OCI-LY7 (cell line): Measurements from ENCODE around the gene GPR87. TPM values are rescaled to one million over a fixed set of nuclear protein-coding genes. Genes with fewer than 3 reads are reported as not detected.

Experiments used
- BruUV-seq: library from RNA; stranded (reverse); fragments of 400-500 nt; replicated peaks from 2 replicates; lab custom pipeline; 2021; lab: Mats Ljungman, UMichigan
- CTCF ChIA-PET: fragments of 300-600 bp; sonication (Branson Sonifier 250); formaldehyde crosslinking; loops from one replicate; lab custom pipeline; 2022; ENCODE audit warnings: antibody characterized with exemption; ENCODE audit not compliant: unreplicated experiment; lab: Charles Lee
- POLR2A ChIA-PET: fragments of 300-600 bp; sonication (Branson Sonifier 250); formaldehyde crosslinking; loops from one replicate; lab custom pipeline; 2022; ENCODE audit warnings: antibody characterized with exemption; lab: Charles Lee
- DNase-seq: peaks from one replicate; pipeline ENCODE4 v3.0.0-alpha.2; 2015; ENCODE audit warnings: low spot score
- H2AFZ ChIP-seq: fragments of 200-600 bp; sonication (generic), shearing (Covaris generic); 2 replicates; pipeline ENCODE4 v1.6.1; 2014; ENCODE audit warnings: mild to moderate bottlenecking, antibody characterized with exemption, low read length, moderate library complexity
- H3K27ac ChIP-seq: fragments of 200-600 bp; sonication (generic); 2 replicates; pipeline ENCODE4 v1.5.1; 2014; ENCODE audit warnings: mixed run types, low read depth, mild to moderate bottlenecking, moderate library complexity, low read length, inconsistent platforms; ENCODE audit not compliant: poor library complexity, severe bottlenecking
- H3K36me3 ChIP-seq: fragments of 200-600 bp; sonication (generic); 2 replicates; pipeline ENCODE4 v1.6.1; 2014; ENCODE audit warnings: mild to moderate bottlenecking, antibody characterized with exemption, low read length, moderate library complexity, mixed read lengths; ENCODE audit not compliant: insufficient read depth
- H3K4me1 ChIP-seq: fragments of 200-600 bp; sonication (generic); 2 replicates; pipeline ENCODE4 v1.5.1; 2014; ENCODE audit warnings: mild to moderate bottlenecking, low read length; ENCODE audit not compliant: insufficient read depth, poor library complexity, severe bottlenecking
- H3K4me2 ChIP-seq: fragments of 200-600 bp; sonication (generic); 2 replicates; pipeline ENCODE4 v1.6.1; 2014; ENCODE audit warnings: mild to moderate bottlenecking, low read length
- H3K4me3 ChIP-seq: fragments of 200-600 bp; sonication (generic); 2 replicates; pipeline ENCODE4 v1.5.1; 2014; ENCODE audit warnings: mild to moderate bottlenecking, low read depth, low read length; ENCODE audit not compliant: poor library complexity, severe bottlenecking
- H3K79me2 ChIP-seq: fragments of 200-600 bp; sonication (generic); 2 replicates; pipeline ENCODE4 v1.6.1; 2016; ENCODE audit warnings: low read depth, mild to moderate bottlenecking, low read length, moderate library complexity, mixed read lengths; ENCODE audit not compliant: insufficient read depth
- H3K9me2 ChIP-seq: fragments of 200-600 bp; sonication (generic); 2 replicates; pipeline ENCODE4 v1.6.1; 2016; ENCODE audit warnings: mild to moderate bottlenecking, low read length, mixed read lengths; ENCODE audit not compliant: insufficient read depth
- H3K9me3 ChIP-seq: fragments of 200-600 bp; sonication (generic); 2 replicates; pipeline ENCODE4 v1.6.1; 2014; ENCODE audit warnings: mild to moderate bottlenecking, mixed run types, low read length, mixed read lengths
- H4K20me1 ChIP-seq: fragments of 200-600 bp; sonication (generic); 2 replicates; pipeline ENCODE4 v1.6.1; 2014; ENCODE audit warnings: mild to moderate bottlenecking, antibody characterized with exemption, low read length, moderate library complexity, mixed read lengths; ENCODE audit not compliant: insufficient read depth
- CTCF ChIP-seq: fragments of 200-600 bp; sonication (generic); conservative IDR thresholded peaks from 2 replicates; pipeline ENCODE4 v1.5.1; 2014; ENCODE audit warnings: mild to moderate bottlenecking, antibody characterized with exemption, low read length, moderate library complexity, mixed read lengths
- EZH2phosphoT487 ChIP-seq: fragments of 200-600 bp; sonication (generic); IDR thresholded peaks from 2 replicates; pipeline ENCODE4 v1.6.1; 2018; ENCODE audit warnings: low read depth, borderline replicate concordance, mild to moderate bottlenecking, mixed run types, antibody characterized with exemption, low read length, moderate library complexity, mixed read lengths
- intact Hi-C: fragments of 100-400 bp; cut with micrococcal nuclease; formaldehyde crosslinking; loops from one replicate; pipeline ENCODE4 v1.10.0; 2022; ENCODE audit not compliant: unreplicated experiment
- total RNA-seq, 2 experiments: library from RNA; depleted of rRNA in 1 of 2; stranded (reverse); fragments of >200 nt in 1 of 2; shearing (Covaris generic) in 1 of 2; gene quantifications; 2 replicates each; pipeline ENCODE4 v1.2.3, GENCODE V29; 2014 to 2022

The GPR87 gene
- total RNA-seq, 2 experiments from 2014 or later, result not detected

- CTCF ChIA-PET, result no interaction called here
- H3K4me2 ChIP-seq, result no peak overlapping the region
- H3K36me3 ChIP-seq, result no peaks in the 10 kb centered on the region
- DNase-seq, result no peak
- no peaks in the 10 kb centered on the region for H3K4me1 ChIP-seq
- H3K4me3 ChIP-seq, result no peak overlapping the region
- BruUV-seq, result no TSS peak
- intact Hi-C loops, result no loop called here
- POLR2A ChIA-PET, result interaction anchor here (0.7 kb wide), 1 partner anchor 163 kb away, joined by 3 read pairs; no protein-coding TSS in a partner anchor
- H4K20me1 ChIP-seq, result no peaks in the 10 kb centered on the region
- H3K9me3 ChIP-seq, result no peaks in the 10 kb centered on the region
- H3K9me2 ChIP-seq, result no peaks in the 10 kb centered on the region; the same call in 1 of the 2 replicates
- TF ChIP-seq EZH2phosphoT487 (no peak), CTCF (no peak)
- H3K79me2 ChIP-seq, result no peaks in the 10 kb centered on the region
- no peak overlapping the region for H2AFZ ChIP-seq
- H3K27ac ChIP-seq, result no peak overlapping the region
Measured at GRCh38 chr3:151309566-151309965, 7.1 kb downstream of the GPR87 start.

GRCh38 chr3:151307583-151308488 lies 8.8 kb downstream of the GPR87 start:
- H3K9me3 ChIP-seq, result no peaks in the 10 kb centered on the region
- H2AFZ ChIP-seq, result no peak overlapping the region
- H3K27ac ChIP-seq, result no peak overlapping the region
- CTCF ChIA-PET, result no interaction called here
- intact Hi-C loops, result no loop called here
- no peak overlapping the region for H3K4me3 ChIP-seq
- H3K4me2 ChIP-seq, result no peak overlapping the region
- no TSS peak for BruUV-seq
- TF ChIP-seq CTCF (no peak), EZH2phosphoT487 (no peak)
- H3K36me3 ChIP-seq, result no peaks in the 10 kb centered on the region
- no peak for DNase-seq
- POLR2A ChIA-PET, result interaction anchor here (0.6 to 2.1 kb wide), 3 partner anchors 15 to 27 kb away, joined by 3 to 5 read pairs (median 4); no protein-coding TSS in a partner anchor
- H3K79me2 ChIP-seq, result no peaks in the 10 kb centered on the region
- no peaks in the 10 kb centered on the region for H3K4me1 ChIP-seq
- H4K20me1 ChIP-seq, result no peaks in the 10 kb centered on the region
- no peaks in the 10 kb centered on the region; the same call in 1 of the 2 replicates for H3K9me2 ChIP-seq

GRCh38 chr3:151307131-151307530 lies 9.5 kb downstream of the GPR87 start:
- Histone ChIP-seq H3K79me2 (no peaks in the 10 kb centered on the region), H3K4me1 (no peaks in the 10 kb centered on the region), H3K9me3 (no peaks in the 10 kb centered on the region), H3K4me3 (no peak overlapping the region), H3K36me3 (no peaks in the 10 kb centered on the region), H3K9me2 (no peaks in the 10 kb centered on the region), H3K4me2 (no peak overlapping the region), H2AFZ (no peak overlapping the region), H3K27ac (no peak overlapping the region), H4K20me1 (no peaks in the 10 kb centered on the region)
- TF ChIP-seq EZH2phosphoT487, result no peak
- TF ChIP-seq CTCF, result no peak
- ChIA-PET CTCF (no interaction called here), POLR2A (interaction anchor here (0.6 to 2.1 kb wide), 2 partner anchors 15 to 27 kb away, joined by 3 to 5 read pairs; no protein-coding TSS in a partner anchor)
- DNase-seq, result no peak
- intact Hi-C loops, result no loop called here
- no TSS peak for BruUV-seq
